Activated CD8-positive, alpha-beta T cell treated with anti-CD3 and anti-CD28 coated beads, Interleukin-2, amount 10 ng/mL, durations not matched to agents 7 days and 5 days (primary cell): ENCODE results near the gene ABTB1. TPM values are rescaled to one million over a fixed set of nuclear protein-coding genes. Genes with fewer than 3 reads are reported as not detected.

Source experiments
- ATAC-seq: fragments of 150-1000 bp; cut with Tn5 transposase; one replicate; pipeline ENCODE4 v1.10.0; 2021; ENCODE audit warnings: moderate library complexity
- CTCF ChIA-PET: fragments of 350-600 bp; sonication (Branson Sonifier 250); formaldehyde crosslinking; loops from one replicate; lab custom pipeline; 2021; ENCODE audit warnings: antibody characterized with exemption; lab: Charles Lee
- POLR2A ChIA-PET: fragments of 350-600 bp; sonication (Branson Sonifier 250); formaldehyde crosslinking; loops from one replicate; lab custom pipeline; 2021; ENCODE audit warnings: antibody characterized with exemption; lab: Charles Lee
- DNase-seq: peaks from one replicate; pipeline ENCODE4 v3.0.0-alpha.2; 2020
- H3K27ac Mint-ChIP-seq: one replicate; pipeline ENCODE4 v1.8.0; 2021; ENCODE audit warnings: mild to moderate bottlenecking, mixed read lengths
- H3K27me3 Mint-ChIP-seq: one replicate; pipeline ENCODE4 v1.8.0; 2021; ENCODE audit warnings: low read depth, mixed read lengths
- H3K36me3 Mint-ChIP-seq: one replicate; pipeline ENCODE4 v1.8.0; 2021; ENCODE audit warnings: low read depth, mixed read lengths
- H3K4me1 Mint-ChIP-seq: one replicate; pipeline ENCODE4 v1.8.0; 2021; ENCODE audit warnings: low read depth, mixed read lengths
- H3K4me3 Mint-ChIP-seq: one replicate; pipeline ENCODE4 v1.8.0; 2021; ENCODE audit warnings: mild to moderate bottlenecking, mixed read lengths
- H3K9me3 Mint-ChIP-seq: one replicate; pipeline ENCODE4 v1.8.0; 2022; ENCODE audit warnings: mixed read lengths; ENCODE audit not compliant: insufficient read depth
- total RNA-seq, 2 experiments: library from RNA; stranded (reverse); gene quantifications; one replicate each; pipeline ENCODE4 v1.2.3, GENCODE V29; 2021

Gene ABTB1
- total RNA-seq, 2 experiments from 2014 or later = 15.6 to 16.5 TPM

DNA sequence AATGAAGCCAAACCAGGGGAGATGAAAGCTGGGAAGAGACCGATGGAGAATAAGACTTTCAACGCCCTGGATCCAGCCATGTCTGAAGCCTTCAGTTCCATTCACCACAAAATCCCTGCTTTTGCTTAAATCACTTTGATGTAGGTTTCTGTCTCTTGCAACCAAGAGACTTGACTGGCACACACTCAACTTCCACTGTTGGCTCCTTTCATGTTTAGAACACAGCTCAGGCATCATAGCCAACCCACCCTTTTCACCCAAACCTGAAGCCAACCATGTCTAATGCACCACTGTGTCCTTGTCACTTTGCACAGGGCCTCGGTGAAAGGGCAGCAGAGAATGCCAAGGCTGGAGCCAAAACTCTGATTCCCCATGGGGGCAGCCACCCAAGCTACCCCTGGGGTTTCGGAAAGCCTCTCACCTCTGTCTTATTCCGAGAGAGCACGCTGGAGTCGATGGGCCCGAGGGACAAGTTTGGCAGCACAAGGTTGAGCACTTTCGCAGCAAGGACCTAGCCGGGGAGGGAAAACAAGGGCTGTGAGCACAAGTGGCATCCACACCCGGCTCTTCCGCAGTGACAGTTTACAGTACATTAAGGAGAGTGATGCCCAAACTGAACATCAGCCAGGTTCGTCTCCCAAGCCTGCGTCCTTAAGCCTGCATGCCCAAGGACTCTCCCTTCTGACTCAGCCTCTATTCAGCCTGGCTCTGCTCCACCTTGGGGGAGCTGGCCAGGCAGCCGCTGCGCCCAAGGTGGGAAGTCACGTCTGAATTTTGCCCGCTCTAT is 37.6 kb downstream of the ABTB1 start:
- Mint-ChIP-seq H3K9me3 (no peaks in the 10 kb centered on the region), H3K27ac (no peak overlapping the region), H3K4me3 (no peak overlapping the region), H3K4me1 (no peaks in the 10 kb centered on the region), H3K27me3 (no peaks in the 10 kb centered on the region), H3K36me3 (no peaks in the 10 kb centered on the region)
- DNase-seq (no peak), ATAC-seq (no peak)
- CTCF ChIA-PET = no interaction called here
- POLR2A ChIA-PET = no interaction called here

- Mint-ChIP-seq H3K9me3 (no peaks in the 10 kb centered on the region), H3K27ac (no peak overlapping the region), H3K4me1 (no peaks in the 10 kb centered on the region), H3K4me3 (no peak overlapping the region), H3K36me3 (no peaks in the 10 kb centered on the region), H3K27me3 (no peaks in the 10 kb centered on the region)
- ChIA-PET CTCF (no interaction called here), POLR2A (no interaction called here)
- no peak for DNase-seq
- ATAC-seq = no peak
These were observed 38.4 kb downstream of the ABTB1 start for GRCh38 chr3:127711021-127711695.

DNA sequence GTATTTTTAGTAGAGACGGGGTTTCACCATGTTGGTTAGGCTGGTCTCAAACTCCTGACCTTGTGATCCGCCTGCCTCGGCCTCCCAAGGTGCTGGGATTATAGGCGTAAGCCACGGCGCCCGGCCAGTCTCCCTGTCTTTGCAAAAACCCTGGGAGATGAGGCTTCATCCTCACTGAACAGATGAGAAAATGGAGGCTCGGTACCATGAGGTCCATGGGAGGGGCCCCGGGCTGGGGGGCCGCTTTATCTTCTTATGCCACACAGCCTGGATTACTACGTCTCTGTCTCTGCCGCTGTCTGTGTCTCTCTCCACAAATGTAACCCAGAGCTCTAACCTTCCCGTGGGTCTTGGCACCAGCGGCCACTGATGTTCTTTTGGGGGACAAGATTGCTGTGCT is 39.1 kb downstream of the ABTB1 start:
- Mint-ChIP-seq H3K9me3 (no peaks in the 10 kb centered on the region), H3K4me1 (no peaks in the 10 kb centered on the region), H3K27ac (no peak overlapping the region), H3K36me3 (no peaks in the 10 kb centered on the region), H3K4me3 (no peak overlapping the region), H3K27me3 (no peaks in the 10 kb centered on the region)
- ChIA-PET POLR2A (no interaction called here), CTCF (no interaction called here)
- ATAC-seq = no peak
- no peak for DNase-seq

- Mint-ChIP-seq H3K36me3 (no peaks in the 10 kb centered on the region), H3K27ac (no peak overlapping the region), H3K4me3 (no peak overlapping the region), H3K4me1 (no peaks in the 10 kb centered on the region), H3K27me3 (no peaks in the 10 kb centered on the region), H3K9me3 (no peaks in the 10 kb centered on the region)
- ChIA-PET CTCF (no interaction called here), POLR2A (no interaction called here)
- DNase-seq = no peak
- ATAC-seq = no peak
These were observed 39.7 kb downstream of the ABTB1 start for GRCh38 chr3:127712461-127712860.

DNA sequence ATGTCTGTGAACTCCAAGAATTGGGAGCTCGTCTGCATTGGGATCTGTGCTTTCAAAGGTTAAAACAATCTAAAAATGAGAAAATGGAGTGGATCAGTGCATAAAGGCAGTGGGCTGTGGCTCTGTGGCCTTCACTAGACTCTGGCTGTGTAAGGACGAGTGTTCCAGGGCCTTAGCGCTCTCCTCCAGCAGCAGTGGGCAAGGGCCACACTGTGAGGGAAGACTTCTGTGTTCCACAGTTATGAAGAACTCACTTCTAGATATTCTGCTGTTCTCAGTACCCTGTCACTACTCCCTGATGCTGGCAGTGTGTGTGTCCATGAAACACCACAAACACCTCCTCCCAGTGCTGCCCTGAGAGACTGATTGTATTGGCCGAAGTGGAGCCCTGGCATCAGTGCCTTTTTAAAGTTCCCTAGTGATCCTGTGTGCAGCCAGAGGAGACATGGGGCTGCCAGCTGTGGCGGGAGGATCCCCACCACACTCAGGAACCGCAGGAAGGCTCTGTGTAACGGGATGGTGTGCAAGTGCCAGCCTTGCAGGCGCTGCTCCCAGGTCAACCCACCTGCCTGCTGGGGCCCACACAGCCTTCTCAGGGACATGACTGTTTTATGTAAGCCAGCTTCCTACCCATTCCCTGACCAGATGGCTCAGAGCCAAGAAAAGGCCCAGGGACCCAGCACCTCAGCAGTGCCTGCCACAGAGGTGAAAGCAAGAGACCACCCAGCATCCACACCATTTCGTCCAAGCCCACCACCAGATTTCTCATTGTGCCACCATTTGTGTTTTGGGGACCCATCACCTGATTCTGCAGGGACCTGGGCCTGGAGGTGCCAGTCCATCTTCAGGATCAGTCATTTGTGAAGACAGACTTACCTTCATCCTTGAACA is 40.4 kb downstream of the ABTB1 start:
- CTCF ChIA-PET = interaction anchor here (1.1 kb wide), 1 partner anchor 17 kb away, joined by 4 read pairs; no protein-coding TSS in a partner anchor
- ATAC-seq = no peak
- no peak for DNase-seq
- Mint-ChIP-seq H3K27me3 (no peaks in the 10 kb centered on the region), H3K4me1 (no peaks in the 10 kb centered on the region), H3K9me3 (no peaks in the 10 kb centered on the region), H3K27ac (no peak overlapping the region), H3K4me3 (no peak overlapping the region), H3K36me3 (no peaks in the 10 kb centered on the region)
- POLR2A ChIA-PET = no interaction called here

GRCh38 chr3:127714125-127714571 is 41.4 kb downstream of the ABTB1 start:
- Mint-ChIP-seq H3K27ac (no peak overlapping the region), H3K4me1 (no peaks in the 10 kb centered on the region), H3K4me3 (no peak overlapping the region), H3K27me3 (no peaks in the 10 kb centered on the region), H3K9me3 (no peaks in the 10 kb centered on the region), H3K36me3 (no peaks in the 10 kb centered on the region)
- no peak for ATAC-seq
- CTCF ChIA-PET = interaction anchor here (1.1 kb wide), 1 partner anchor 18 kb away, joined by 4 read pairs; no protein-coding TSS in a partner anchor
- no peak for DNase-seq
- POLR2A ChIA-PET = no interaction called here

- ChIA-PET POLR2A (no interaction called here), CTCF (no interaction called here)
- H3K4me1 Mint-ChIP-seq = no peaks in the 10 kb centered on the region
- no peaks in the 10 kb centered on the region for H3K9me3 Mint-ChIP-seq
- no peak for ATAC-seq
- DNase-seq = no peak
- H3K36me3 Mint-ChIP-seq = no peaks in the 10 kb centered on the region
- no peak overlapping the region for H3K27ac Mint-ChIP-seq
- no peaks in the 10 kb centered on the region for H3K27me3 Mint-ChIP-seq
- no peak overlapping the region for H3K4me3 Mint-ChIP-seq
These were observed 42.1 kb downstream of the ABTB1 start for GRCh38 chr3:127714866-127715265.

- DNase-seq (no peak), ATAC-seq (no peak)
- CTCF ChIA-PET = no interaction called here
- POLR2A ChIA-PET = no interaction called here
- Mint-ChIP-seq H3K4me1 (no peaks in the 10 kb centered on the region), H3K27me3 (no peaks in the 10 kb centered on the region), H3K9me3 (no peaks in the 10 kb centered on the region), H3K27ac (no peak overlapping the region), H3K36me3 (no peaks in the 10 kb centered on the region), H3K4me3 (no peak overlapping the region)
These were observed 42.8 kb downstream of the ABTB1 start for GRCh38 chr3:127715532-127715931.

- ChIA-PET CTCF (no interaction called here), POLR2A (no interaction called here)
- ATAC-seq = no peak
- Mint-ChIP-seq H3K27ac (no peak overlapping the region), H3K4me3 (no peak overlapping the region), H3K4me1 (no peaks in the 10 kb centered on the region), H3K9me3 (no peaks in the 10 kb centered on the region), H3K27me3 (no peaks in the 10 kb centered on the region), H3K36me3 (no peaks in the 10 kb centered on the region)
- no peak for DNase-seq
These were observed 43.6 kb downstream of the ABTB1 start for GRCh38 chr3:127716384-127716783.

DNA sequence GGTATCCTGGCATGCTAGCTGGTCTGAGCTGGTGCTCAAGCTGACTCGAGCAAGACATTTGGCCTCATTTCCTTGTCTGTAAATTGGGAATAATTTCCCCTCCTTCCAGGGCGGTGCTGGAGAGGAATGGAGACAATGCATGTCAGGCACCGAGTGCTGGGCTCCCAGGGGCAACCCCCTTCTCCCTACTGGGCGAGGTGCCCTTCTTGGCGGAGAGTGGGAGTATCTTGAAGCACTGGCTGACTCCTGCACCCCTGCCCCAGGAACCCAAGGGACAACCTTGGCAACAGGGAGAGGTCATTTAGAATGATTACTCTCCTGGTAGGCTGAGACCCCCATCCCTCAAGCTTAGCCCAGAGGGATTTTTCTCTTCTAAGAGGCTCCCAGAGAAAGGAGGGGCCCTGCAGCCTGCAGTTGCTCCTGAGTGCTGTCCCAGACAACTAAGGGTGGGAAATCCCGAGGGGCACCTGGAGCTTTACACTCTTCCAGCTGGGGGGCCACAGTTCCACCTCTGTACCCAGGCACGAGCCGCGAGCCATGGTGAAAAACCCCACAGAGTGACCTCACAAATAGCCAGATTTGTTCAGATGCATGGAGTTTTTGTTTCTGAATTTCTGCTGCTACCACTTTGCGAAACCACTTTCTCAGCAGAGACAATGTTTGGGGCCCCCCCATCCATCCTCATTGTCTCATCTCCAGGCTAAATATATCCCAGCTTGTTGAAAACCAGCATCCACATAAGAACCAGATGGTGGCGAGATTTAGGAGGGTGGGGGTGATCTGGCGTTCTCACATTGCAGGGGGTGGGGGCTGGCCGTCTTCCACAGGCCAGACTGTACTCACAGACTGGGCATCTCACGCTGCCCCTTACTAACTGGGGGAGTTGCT is 44.8 kb downstream of the ABTB1 start:
- no peak for DNase-seq

GRCh38 chr3:127718245-127718915 is 45.6 kb downstream of the ABTB1 start:
- Mint-ChIP-seq H3K4me3 (no peak overlapping the region), H3K9me3 (no peaks in the 10 kb centered on the region), H3K27me3 (no peaks in the 10 kb centered on the region), H3K4me1 (no peaks in the 10 kb centered on the region), H3K36me3 (no peaks in the 10 kb centered on the region), H3K27ac (no peak overlapping the region)
- ChIA-PET POLR2A (no interaction called here), CTCF (no interaction called here)
- DNase-seq (no peak), ATAC-seq (no peak)

More for the DNA sequence above, 44.8 kb downstream of the ABTB1 start:
- Mint-ChIP-seq H3K4me3 (no peak overlapping the region), H3K9me3 (no peaks in the 10 kb centered on the region), H3K36me3 (no peaks in the 10 kb centered on the region), H3K4me1 (no peaks in the 10 kb centered on the region), H3K27me3 (no peaks in the 10 kb centered on the region), H3K27ac (no peak overlapping the region)
- ChIA-PET CTCF (no interaction called here), POLR2A (no interaction called here)
- no peak for ATAC-seq
